ENCODE results near the gene PCDHGA8. TPM values are rescaled to one million over a fixed set of nuclear protein-coding genes. Genes with fewer than 3 reads are reported as not detected.

PCDHGA8 gene
- total RNA-seq, 1 experiment from 2014 or later: not detected

DNA sequence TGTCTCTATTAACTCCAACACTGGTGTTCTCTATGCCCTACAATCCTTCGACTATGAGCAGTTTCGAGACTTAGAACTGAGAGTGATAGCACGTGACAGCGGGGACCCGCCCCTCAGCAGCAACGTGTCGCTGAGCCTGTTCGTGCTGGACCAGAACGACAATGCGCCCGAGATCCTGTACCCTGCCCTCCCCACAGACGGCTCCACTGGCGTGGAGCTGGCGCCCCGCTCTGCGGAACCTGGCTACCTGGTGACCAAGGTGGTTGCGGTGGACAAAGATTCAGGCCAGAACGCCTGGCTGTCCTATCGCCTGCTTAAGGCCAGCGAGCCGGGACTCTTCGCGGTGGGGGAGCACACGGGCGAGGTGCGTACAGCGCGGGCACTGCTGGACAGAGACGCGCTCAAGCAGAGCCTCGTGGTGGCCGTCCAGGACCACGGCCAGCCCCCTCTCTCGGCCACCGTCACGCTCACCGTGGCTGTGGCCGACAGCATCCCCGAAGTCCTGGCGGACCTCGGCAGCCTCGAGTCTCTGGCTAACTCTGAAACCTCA is 30.4 kb downstream of the PCDHGA8 start:
- ChIA-PET RAD21 (ENCODE audit: low non-redundant PET in 1 of 2, low total read pairs in 2 of 2, uncharacterized antibody in 2 of 2, unreplicated experiment in 2 of 2) (no interaction called here), CTCF (no interaction called here), POLR2A (no interaction called here)
- no peaks in the 10 kb centered on the region for H4K20me1 ChIP-seq (ENCODE audit: insufficient read depth)
- intact Hi-C loops (cut with micrococcal nuclease): no loop called here
- TF ChIP-seq CBX3 (IDR thresholded peaks at IDR 0.05; ENCODE audit: low read depth) (no peak), ZNF274 (IDR thresholded peaks at IDR 0.05; ENCODE audit: low read depth, low read length) (no peak), SP1 (IDR thresholded peaks at IDR 0.05; ENCODE audit: low read depth) (no peak), TCF7L2 (IDR thresholded peaks at IDR 0.05; ENCODE audit: borderline replicate concordance, extremely low read depth, insufficient read depth, insufficient read length) (no peak), FOSL1 (IDR thresholded peaks at IDR 0.05; ENCODE audit: low read depth) (no peak), ELF1 (IDR thresholded peaks at IDR 0.05; ENCODE audit: borderline replicate concordance, low read depth) (no peak), ZFX (IDR thresholded peaks at IDR 0.05) (no peak), CEBPB (IDR thresholded peaks at IDR 0.05; ENCODE audit: low read depth) (no peak), YY1 (IDR thresholded peaks at IDR 0.05; ENCODE audit: extremely low read depth, insufficient replicate concordance, low read depth, low read length) (no peak)
- TF ChIP-seq, protein P1, sequence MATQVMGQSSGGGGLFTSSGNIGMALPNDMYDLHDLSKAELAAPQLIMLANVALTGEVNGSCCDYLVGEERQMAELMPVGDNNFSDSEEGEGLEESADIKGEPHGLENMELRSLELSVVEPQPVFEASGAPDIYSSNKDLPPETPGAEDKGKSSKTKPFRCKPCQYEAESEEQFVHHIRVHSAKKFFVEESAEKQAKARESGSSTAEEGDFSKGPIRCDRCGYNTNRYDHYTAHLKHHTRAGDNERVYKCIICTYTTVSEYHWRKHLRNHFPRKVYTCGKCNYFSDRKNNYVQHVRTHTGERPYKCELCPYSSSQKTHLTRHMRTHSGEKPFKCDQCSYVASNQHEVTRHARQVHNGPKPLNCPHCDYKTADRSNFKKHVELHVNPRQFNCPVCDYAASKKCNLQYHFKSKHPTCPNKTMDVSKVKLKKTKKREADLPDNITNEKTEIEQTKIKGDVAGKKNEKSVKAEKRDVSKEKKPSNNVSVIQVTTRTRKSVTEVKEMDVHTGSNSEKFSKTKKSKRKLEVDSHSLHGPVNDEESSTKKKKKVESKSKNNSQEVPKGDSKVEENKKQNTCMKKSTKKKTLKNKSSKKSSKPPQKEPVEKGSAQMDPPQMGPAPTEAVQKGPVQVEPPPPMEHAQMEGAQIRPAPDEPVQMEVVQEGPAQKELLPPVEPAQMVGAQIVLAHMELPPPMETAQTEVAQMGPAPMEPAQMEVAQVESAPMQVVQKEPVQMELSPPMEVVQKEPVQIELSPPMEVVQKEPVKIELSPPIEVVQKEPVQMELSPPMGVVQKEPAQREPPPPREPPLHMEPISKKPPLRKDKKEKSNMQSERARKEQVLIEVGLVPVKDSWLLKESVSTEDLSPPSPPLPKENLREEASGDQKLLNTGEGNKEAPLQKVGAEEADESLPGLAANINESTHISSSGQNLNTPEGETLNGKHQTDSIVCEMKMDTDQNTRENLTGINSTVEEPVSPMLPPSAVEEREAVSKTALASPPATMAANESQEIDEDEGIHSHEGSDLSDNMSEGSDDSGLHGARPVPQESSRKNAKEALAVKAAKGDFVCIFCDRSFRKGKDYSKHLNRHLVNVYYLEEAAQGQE (IDR thresholded peaks at IDR 0.05; ENCODE audit: low read depth): no peak
- TF ChIP-seq, protein P2, sequence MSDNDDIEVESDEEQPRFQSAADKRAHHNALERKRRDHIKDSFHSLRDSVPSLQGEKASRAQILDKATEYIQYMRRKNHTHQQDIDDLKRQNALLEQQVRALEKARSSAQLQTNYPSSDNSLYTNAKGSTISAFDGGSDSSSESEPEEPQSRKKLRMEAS (IDR thresholded peaks at IDR 0.05): no peak
- H3K9me2 ChIP-seq (ENCODE audit: insufficient read depth): no peaks in the 10 kb centered on the region
- no peaks in the 10 kb centered on the region for H3K4me1 ChIP-seq (ENCODE audit: control insufficient read depth in 1 of 2, insufficient read depth in 2 of 2, low read length in 2 of 2)
- no peak overlapping the region for H3K27ac ChIP-seq (ENCODE audit: low read depth, low read length)
- no peaks in the 10 kb centered on the region for H3K79me2 ChIP-seq (ENCODE audit: insufficient read depth, low read length)
- H3K36me3 ChIP-seq (ENCODE audit: control insufficient read depth in 1 of 2, insufficient read depth in 2 of 2, low read length in 2 of 2): no peaks in the 10 kb centered on the region
- peaks cover 4 to 22% of the 10 kb centered on the region in 2 experiments; a peak in 2 of 4 replicates for H3K9me3 ChIP-seq (ENCODE audit: control insufficient read depth in 1 of 2, insufficient read depth in 1 of 2, low read depth in 1 of 2, low read length in 2 of 2)
- DNase-seq (ENCODE audit: low read depth, low spot score) (no peak), ATAC-seq (no peak)
- no peak overlapping the region for H3K4me2 ChIP-seq (ENCODE audit: low read length)
- H2AFZ ChIP-seq (ENCODE audit: low read depth, low read length, poor library complexity, severe bottlenecking): no peak overlapping the region
- no peak overlapping the region for H3K4me3 ChIP-seq (replicated peaks in 1 of 2; ENCODE audit: low read depth in 1 of 2, low read length in 2 of 2)
- no peak overlapping the region for H3K9ac ChIP-seq (ENCODE audit: low read length)
- BruUV-seq (replicated peaks): no TSS peak
- no peaks in the 10 kb centered on the region for H3K27me3 ChIP-seq (ENCODE audit: insufficient read depth, low read length)

Data from HCT116 (cell line).